Ishikawa (cell line): ENCODE measurements around the gene GPR22.

ENCODE experiments used
- CEBPB ChIP-seq: IDR thresholded peaks from 2 replicates; pipeline ENCODE4 v1.6.1; 2012
- CREB1 ChIP-seq: IDR thresholded peaks from 2 replicates; pipeline ENCODE4 v1.6.1; 2012; ENCODE audit warnings: low read depth
- EGR1 ChIP-seq: IDR thresholded peaks from 2 replicates; pipeline ENCODE4 v1.6.1; 2012
- EP300 ChIP-seq: IDR thresholded peaks from 2 replicates; pipeline ENCODE4 v1.6.1; 2012; ENCODE audit warnings: borderline replicate concordance
- FOXM1 ChIP-seq: IDR thresholded peaks from 2 replicates; pipeline ENCODE4 v1.6.1; 2012; ENCODE audit warnings: low read depth, borderline replicate concordance
- NFIC ChIP-seq: IDR thresholded peaks from 2 replicates; pipeline ENCODE4 v1.6.1; 2012
- RAD21 ChIP-seq: IDR thresholded peaks from 2 replicates; pipeline ENCODE4 v1.6.1; 2012; ENCODE audit warnings: low read depth
- TAF1 ChIP-seq: IDR thresholded peaks from 2 replicates; pipeline ENCODE4 v1.6.1; 2012; ENCODE audit warnings: low read depth, mild to moderate bottlenecking
- TCF12 ChIP-seq: IDR thresholded peaks from 2 replicates; pipeline ENCODE4 v1.6.1; 2012; ENCODE audit warnings: low read depth
- TEAD4 ChIP-seq: IDR thresholded peaks from 2 replicates; pipeline ENCODE4 v1.6.1; 2012
- YY1 ChIP-seq: IDR thresholded peaks from 2 replicates; pipeline ENCODE4 v1.6.1; 2012; ENCODE audit warnings: low read depth
- ZBTB7A ChIP-seq: IDR thresholded peaks from 2 replicates; pipeline ENCODE4 v1.6.1; 2012; ENCODE audit warnings: low read depth
- TF ChIP-seq, protein P1 (sequence below): IDR thresholded peaks from 2 replicates; pipeline ENCODE4 v1.6.1; 2012
- TF ChIP-seq, protein P2 (sequence below): IDR thresholded peaks from 2 replicates; pipeline ENCODE4 v1.6.1; 2012; ENCODE audit warnings: low read depth, mild to moderate bottlenecking
- TF ChIP-seq, protein P3 (sequence below): IDR thresholded peaks from 2 replicates; pipeline ENCODE4 v1.6.1; 2012

GPR22 gene

DNA sequence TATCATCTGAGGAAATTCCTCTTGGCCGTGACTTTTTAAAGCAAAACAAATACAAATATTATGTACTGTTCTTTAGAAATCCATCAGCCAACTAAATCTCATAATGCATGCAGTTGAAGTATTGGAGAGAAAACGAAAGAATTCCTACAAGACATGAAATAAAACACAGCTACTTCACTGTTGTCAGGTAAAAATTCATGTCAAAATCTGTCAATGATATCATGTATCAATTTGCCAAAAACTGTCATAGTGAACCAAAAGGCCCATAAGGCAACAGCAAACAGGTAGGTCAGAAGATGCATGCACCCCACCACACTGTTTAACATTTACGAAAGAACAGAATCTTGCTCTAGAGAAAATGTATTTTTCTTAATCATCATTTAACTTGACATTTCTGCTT lies 2.3 kb downstream of the GPR22 start:
- no peak for TF ChIP-seq NFIC
- no peak for TF ChIP-seq EP300
- TF ChIP-seq TCF12, result no peak
- TF ChIP-seq CEBPB, result no peak
- no peak for TF ChIP-seq ZBTB7A
- no peak for TF ChIP-seq TEAD4
- TF ChIP-seq, protein P1, sequence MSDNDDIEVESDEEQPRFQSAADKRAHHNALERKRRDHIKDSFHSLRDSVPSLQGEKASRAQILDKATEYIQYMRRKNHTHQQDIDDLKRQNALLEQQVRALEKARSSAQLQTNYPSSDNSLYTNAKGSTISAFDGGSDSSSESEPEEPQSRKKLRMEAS, result no peak
- TF ChIP-seq EGR1, result no peak
- TF ChIP-seq CREB1, result no peak
- TF ChIP-seq, protein P2, sequence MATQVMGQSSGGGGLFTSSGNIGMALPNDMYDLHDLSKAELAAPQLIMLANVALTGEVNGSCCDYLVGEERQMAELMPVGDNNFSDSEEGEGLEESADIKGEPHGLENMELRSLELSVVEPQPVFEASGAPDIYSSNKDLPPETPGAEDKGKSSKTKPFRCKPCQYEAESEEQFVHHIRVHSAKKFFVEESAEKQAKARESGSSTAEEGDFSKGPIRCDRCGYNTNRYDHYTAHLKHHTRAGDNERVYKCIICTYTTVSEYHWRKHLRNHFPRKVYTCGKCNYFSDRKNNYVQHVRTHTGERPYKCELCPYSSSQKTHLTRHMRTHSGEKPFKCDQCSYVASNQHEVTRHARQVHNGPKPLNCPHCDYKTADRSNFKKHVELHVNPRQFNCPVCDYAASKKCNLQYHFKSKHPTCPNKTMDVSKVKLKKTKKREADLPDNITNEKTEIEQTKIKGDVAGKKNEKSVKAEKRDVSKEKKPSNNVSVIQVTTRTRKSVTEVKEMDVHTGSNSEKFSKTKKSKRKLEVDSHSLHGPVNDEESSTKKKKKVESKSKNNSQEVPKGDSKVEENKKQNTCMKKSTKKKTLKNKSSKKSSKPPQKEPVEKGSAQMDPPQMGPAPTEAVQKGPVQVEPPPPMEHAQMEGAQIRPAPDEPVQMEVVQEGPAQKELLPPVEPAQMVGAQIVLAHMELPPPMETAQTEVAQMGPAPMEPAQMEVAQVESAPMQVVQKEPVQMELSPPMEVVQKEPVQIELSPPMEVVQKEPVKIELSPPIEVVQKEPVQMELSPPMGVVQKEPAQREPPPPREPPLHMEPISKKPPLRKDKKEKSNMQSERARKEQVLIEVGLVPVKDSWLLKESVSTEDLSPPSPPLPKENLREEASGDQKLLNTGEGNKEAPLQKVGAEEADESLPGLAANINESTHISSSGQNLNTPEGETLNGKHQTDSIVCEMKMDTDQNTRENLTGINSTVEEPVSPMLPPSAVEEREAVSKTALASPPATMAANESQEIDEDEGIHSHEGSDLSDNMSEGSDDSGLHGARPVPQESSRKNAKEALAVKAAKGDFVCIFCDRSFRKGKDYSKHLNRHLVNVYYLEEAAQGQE, result no peak
- no peak for TF ChIP-seq TAF1
- TF ChIP-seq RAD21, result no peak
- no peak for TF ChIP-seq YY1
- TF ChIP-seq FOXM1, result no peak
- TF ChIP-seq, protein P3, sequence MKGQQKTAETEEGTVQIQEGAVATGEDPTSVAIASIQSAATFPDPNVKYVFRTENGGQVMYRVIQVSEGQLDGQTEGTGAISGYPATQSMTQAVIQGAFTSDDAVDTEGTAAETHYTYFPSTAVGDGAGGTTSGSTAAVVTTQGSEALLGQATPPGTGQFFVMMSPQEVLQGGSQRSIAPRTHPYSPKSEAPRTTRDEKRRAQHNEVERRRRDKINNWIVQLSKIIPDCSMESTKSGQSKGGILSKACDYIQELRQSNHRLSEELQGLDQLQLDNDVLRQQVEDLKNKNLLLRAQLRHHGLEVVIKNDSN, result no peak

DNA sequence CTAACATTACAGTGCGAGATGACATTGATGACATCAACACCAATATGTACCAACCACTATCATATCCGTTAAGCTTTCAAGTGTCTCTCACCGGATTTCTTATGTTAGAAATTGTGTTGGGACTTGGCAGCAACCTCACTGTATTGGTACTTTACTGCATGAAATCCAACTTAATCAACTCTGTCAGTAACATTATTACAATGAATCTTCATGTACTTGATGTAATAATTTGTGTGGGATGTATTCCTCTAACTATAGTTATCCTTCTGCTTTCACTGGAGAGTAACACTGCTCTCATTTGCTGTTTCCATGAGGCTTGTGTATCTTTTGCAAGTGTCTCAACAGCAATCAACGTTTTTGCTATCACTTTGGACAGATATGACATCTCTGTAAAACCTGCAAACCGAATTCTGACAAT lies 4.3 kb downstream of the GPR22 start:
- TF ChIP-seq ZBTB7A (no peak), TCF12 (no peak), RAD21 (no peak), FOXM1 (no peak), EGR1 (no peak), NFIC (no peak), TEAD4 (no peak), CEBPB (no peak), EP300 (no peak), CREB1 (no peak), TAF1 (no peak), YY1 (no peak)
- TF ChIP-seq, protein P2, result no peak
- TF ChIP-seq, protein P1, result no peak
- TF ChIP-seq, protein P3, result no peak

DNA sequence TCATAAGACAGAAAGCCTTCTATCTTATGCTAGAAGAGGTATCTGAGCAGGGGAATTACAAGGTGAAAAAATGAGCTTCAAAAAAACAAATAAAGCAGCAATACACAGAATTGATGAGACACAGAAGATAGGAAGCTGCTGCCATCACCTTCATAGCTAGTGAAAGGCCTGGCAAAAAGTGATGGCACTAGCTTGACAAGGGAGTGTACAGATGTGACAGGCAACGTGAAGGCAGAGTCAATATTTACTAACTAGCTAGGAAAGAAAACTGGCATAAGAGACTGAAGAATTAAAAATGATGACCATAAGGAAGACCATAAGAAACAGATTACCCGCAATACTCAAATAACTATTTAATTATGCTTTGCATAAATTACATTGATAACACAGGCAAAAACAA lies 9.4 kb downstream of the GPR22 start:
- no peak for TF ChIP-seq CREB1
- TF ChIP-seq YY1, result no peak
- TF ChIP-seq, protein P2, result no peak
- no peak for TF ChIP-seq ZBTB7A
- no peak for TF ChIP-seq TEAD4
- TF ChIP-seq TAF1, result no peak
- no peak for TF ChIP-seq NFIC
- TF ChIP-seq, protein P3, result no peak
- no peak for TF ChIP-seq EGR1
- TF ChIP-seq FOXM1, result no peak
- no peak for TF ChIP-seq TCF12
- TF ChIP-seq, protein P1, result no peak
- TF ChIP-seq EP300, result no peak
- TF ChIP-seq RAD21, result no peak

DNA sequence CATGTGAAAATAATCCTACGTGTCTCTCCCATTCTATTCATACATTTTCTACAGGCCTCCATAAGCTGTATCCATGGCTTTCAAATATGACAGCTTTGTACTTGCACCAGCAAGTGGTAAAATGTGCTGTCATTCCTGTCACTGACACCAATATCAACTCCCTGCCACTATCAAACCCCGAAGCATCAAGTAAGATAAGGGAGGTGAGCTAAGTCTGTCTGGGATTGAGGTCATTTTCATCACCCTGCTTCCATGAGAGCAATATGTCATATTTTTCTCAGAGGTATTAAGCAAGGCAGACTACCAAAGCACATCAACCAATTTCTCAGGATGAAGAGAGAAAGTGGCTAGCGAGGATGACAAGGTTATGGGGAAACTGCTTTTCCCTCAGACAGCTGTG lies 11.1 kb downstream of the GPR22 start:
- no peak for TF ChIP-seq CEBPB
- no peak for TF ChIP-seq ZBTB7A
- TF ChIP-seq FOXM1, result no peak
- TF ChIP-seq TAF1, result no peak
- no peak for TF ChIP-seq RAD21
- TF ChIP-seq NFIC, result no peak
- no peak for TF ChIP-seq CREB1
- TF ChIP-seq EP300, result no peak
- no peak for TF ChIP-seq TCF12
